ENCODE measurements around the gene CWC27.

The CWC27 gene

DNA sequence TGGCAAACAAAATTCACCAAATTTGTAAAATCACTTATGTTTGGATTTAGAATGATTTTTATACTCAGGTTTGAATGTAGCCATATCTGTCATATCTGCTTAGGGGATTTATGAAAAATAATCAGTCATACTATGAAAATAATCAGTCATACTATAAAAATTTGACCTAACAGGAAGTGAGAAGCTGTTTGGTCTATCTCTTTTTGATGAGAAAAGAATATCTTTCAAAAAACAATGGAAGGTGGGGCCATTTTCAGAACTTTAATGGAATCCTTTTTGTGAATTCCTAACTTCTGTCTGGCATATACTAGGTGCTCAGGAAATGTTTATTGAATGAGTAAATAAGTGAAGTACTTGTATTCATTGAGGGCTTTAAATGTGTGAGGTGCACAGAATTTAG lies 70.1 kb downstream of the CWC27 start:
- no peak for DNase-seq (ENCODE audit: low spot score)
- in situ Hi-C loops (cut with MboI; ENCODE audit: low pct_unique_long_range_greater_than_20kb, low sequenced_read_pairs, unreplicated experiment), result no loop called here
- TF ChIP-seq, protein P1, sequence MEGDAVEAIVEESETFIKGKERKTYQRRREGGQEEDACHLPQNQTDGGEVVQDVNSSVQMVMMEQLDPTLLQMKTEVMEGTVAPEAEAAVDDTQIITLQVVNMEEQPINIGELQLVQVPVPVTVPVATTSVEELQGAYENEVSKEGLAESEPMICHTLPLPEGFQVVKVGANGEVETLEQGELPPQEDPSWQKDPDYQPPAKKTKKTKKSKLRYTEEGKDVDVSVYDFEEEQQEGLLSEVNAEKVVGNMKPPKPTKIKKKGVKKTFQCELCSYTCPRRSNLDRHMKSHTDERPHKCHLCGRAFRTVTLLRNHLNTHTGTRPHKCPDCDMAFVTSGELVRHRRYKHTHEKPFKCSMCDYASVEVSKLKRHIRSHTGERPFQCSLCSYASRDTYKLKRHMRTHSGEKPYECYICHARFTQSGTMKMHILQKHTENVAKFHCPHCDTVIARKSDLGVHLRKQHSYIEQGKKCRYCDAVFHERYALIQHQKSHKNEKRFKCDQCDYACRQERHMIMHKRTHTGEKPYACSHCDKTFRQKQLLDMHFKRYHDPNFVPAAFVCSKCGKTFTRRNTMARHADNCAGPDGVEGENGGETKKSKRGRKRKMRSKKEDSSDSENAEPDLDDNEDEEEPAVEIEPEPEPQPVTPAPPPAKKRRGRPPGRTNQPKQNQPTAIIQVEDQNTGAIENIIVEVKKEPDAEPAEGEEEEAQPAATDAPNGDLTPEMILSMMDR (IDR thresholded peaks at IDR 0.05; ENCODE audit: extremely low read depth, insufficient read depth, missing control alignments), result no peak

DNA sequence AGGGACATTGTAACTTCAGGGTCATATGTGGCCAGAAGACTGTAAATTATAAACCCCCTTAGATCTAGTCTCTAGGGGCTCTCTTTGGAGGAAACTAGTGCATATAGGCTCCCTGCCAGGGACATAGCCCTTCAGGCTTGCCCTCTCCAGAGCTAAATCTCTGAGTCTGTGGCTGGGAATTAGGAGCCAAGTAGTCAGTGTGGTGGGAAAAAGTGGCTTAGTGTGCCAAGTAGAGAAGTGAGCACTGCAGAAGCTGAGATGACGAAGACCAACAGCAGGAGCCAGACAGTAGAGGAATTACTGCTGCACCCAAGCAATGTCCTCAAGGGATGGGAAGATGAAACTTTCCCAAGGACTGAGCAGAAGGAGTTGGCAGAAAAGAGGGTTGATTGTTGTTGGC lies 71.2 kb downstream of the CWC27 start:
- DNase-seq (ENCODE audit: low spot score), result no peak
- in situ Hi-C loops (cut with MboI; ENCODE audit: low pct_unique_long_range_greater_than_20kb, low sequenced_read_pairs, unreplicated experiment), result no loop called here
- TF ChIP-seq, protein P1 (IDR thresholded peaks at IDR 0.05; ENCODE audit: extremely low read depth, insufficient read depth, missing control alignments), result no peak

- no peak for DNase-seq (ENCODE audit: low spot score)
Observed at GRCh38 chr5:64840958-64841357, 72.2 kb downstream of the CWC27 start.

DNA sequence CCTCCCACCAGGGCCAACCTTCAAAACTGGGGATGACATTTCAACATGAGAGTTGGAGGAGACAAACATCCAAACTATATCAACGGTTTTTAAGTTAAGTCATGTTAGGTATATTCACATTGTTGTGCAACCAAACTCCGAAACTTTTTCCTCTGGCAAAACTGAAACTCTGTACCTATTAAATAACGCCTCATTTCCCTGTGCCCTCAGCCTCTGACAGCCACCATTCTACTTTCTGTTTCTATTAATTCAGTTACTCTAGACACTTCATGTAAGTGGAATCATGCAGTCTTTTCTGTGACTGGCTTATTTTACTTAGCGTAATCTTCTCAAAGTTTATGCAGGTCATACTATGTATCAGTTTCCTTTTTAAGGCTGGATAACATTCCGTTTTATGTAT lies 85.0 kb downstream of the CWC27 start:
- in situ Hi-C loops (cut with MboI; ENCODE audit: low pct_unique_long_range_greater_than_20kb, low sequenced_read_pairs, unreplicated experiment), result no loop called here
- DNase-seq (ENCODE audit: low spot score), result no peak
- TF ChIP-seq, protein P1 (IDR thresholded peaks at IDR 0.05; ENCODE audit: extremely low read depth, insufficient read depth, missing control alignments), result no peak

More at GRCh38 chr5:64840958-64841357, 72.2 kb downstream of the CWC27 start:
- TF ChIP-seq, protein P1 (IDR thresholded peaks at IDR 0.05; ENCODE audit: extremely low read depth, insufficient read depth, missing control alignments), result no peak
- in situ Hi-C loops (cut with MboI; ENCODE audit: low pct_unique_long_range_greater_than_20kb, low sequenced_read_pairs, unreplicated experiment), result no loop called here

GRCh38 chr5:64854855-64855254 lies 86.1 kb downstream of the CWC27 start:
- TF ChIP-seq, protein P1 (IDR thresholded peaks at IDR 0.05; ENCODE audit: extremely low read depth, insufficient read depth, missing control alignments), result no peak
- in situ Hi-C loops (cut with MboI; ENCODE audit: low pct_unique_long_range_greater_than_20kb, low sequenced_read_pairs, unreplicated experiment), result no loop called here
- no peak for DNase-seq (ENCODE audit: low spot score)

GRCh38 chr5:64859881-64860280 lies 91.2 kb downstream of the CWC27 start:
- DNase-seq (ENCODE audit: low spot score), result no peak
- in situ Hi-C loops (cut with MboI; ENCODE audit: low pct_unique_long_range_greater_than_20kb, low sequenced_read_pairs, unreplicated experiment), result no loop called here
- TF ChIP-seq, protein P1 (IDR thresholded peaks at IDR 0.05; ENCODE audit: extremely low read depth, insufficient read depth, missing control alignments), result no peak

GRCh38 chr5:64861281-64861680 lies 92.6 kb downstream of the CWC27 start:
- no peak for DNase-seq (ENCODE audit: low spot score)
- in situ Hi-C loops (cut with MboI; ENCODE audit: low pct_unique_long_range_greater_than_20kb, low sequenced_read_pairs, unreplicated experiment), result no loop called here
- TF ChIP-seq, protein P1 (IDR thresholded peaks at IDR 0.05; ENCODE audit: extremely low read depth, insufficient read depth, missing control alignments), result no peak

Data from GM13977 (cell line).